H1 (cell line): ENCODE results near the gene CDH2. TPM values are rescaled to one million over a fixed set of nuclear protein-coding genes. Genes with fewer than 3 reads are reported as not detected.

Experiments used
- CTCF ChIA-PET: fragments of 300-600 bp; sonication (Branson Sonifier 250); formaldehyde crosslinking; loops from one replicate; lab custom pipeline; 2021; ENCODE audit not compliant: partially characterized antibody; lab: Charles Lee
- POLR2A ChIA-PET: fragments of 300-600 bp; sonication (Branson Sonifier 250); formaldehyde crosslinking; loops from one replicate; lab custom pipeline; 2021; ENCODE audit warnings: inconsistent platforms; ENCODE audit not compliant: partially characterized antibody; lab: Charles Lee
- DNase-seq, 2 experiments: peaks; one replicate each; pipeline versions ENCODE4 v3.0.0 to v3.0.0-alpha.2; 2010 to 2022; ENCODE audit warnings: low spot score in 2 of 2, low read depth in 1 of 2, mixed read lengths in 1 of 2
- FAIRE-seq: peaks from 2 replicates; lab custom pipeline; 2011; peaks lifted over from hg19 to GRCh38; lab: Jason Lieb, UNC
- H2AFZ ChIP-seq: 2 replicates; pipeline ENCODE4 v1.8.1; 2012; ENCODE audit warnings: low read length, inconsistent platforms
- H2AK5ac ChIP-seq: 2 replicates; pipeline ENCODE4 v1.6.1; 2013; ENCODE audit warnings: low read depth, low read length
- H2BK120ac ChIP-seq: replicated peaks from 2 replicates; pipeline ENCODE3; 2013; ENCODE audit warnings: low read depth, low read length, inconsistent platforms
- H2BK12ac ChIP-seq: 2 replicates; pipeline ENCODE4 v1.6.1; 2013; ENCODE audit warnings: low read depth, low read length
- H2BK15ac ChIP-seq: 2 replicates; pipeline ENCODE4 v1.6.1; 2013; ENCODE audit warnings: low read length
- H2BK20ac ChIP-seq: 2 replicates; pipeline ENCODE4 v1.6.1; 2013; ENCODE audit warnings: low read length
- H2BK5ac ChIP-seq: 2 replicates; pipeline ENCODE4 v1.6.1; 2013; ENCODE audit warnings: low read depth, low read length
- H3K14ac ChIP-seq: 2 replicates; pipeline ENCODE4 v1.6.1; 2013; ENCODE audit warnings: inconsistent platforms; ENCODE audit not compliant: insufficient read length
- H3K18ac ChIP-seq: 2 replicates; pipeline ENCODE4 v1.6.1; 2013; ENCODE audit warnings: low read length; ENCODE audit errors: extremely low read depth
- H3K23ac ChIP-seq: 2 replicates; pipeline ENCODE4 v1.6.1; 2013; ENCODE audit warnings: inconsistent platforms; ENCODE audit not compliant: insufficient read length
- H3K23me2 ChIP-seq: 2 replicates; pipeline ENCODE4 v1.6.1; 2013; ENCODE audit warnings: low read depth, low read length
- H3K27ac ChIP-seq: 2 replicates; pipeline ENCODE4 v1.6.1; 2011; ENCODE audit warnings: low read depth, low read length, inconsistent platforms
- H3K27me3 ChIP-seq, 4 experiments: replicated peaks in 1 of 4; 1 replicate in 1 of 4; 2 replicates in 3 of 4; pipeline versions ENCODE4 v1.6.1 to v1.8.1; 2011 to 2013; ENCODE audit warnings: low read length in 3 of 4, mild to moderate bottlenecking in 3 of 4, inconsistent platforms in 2 of 4, mixed read lengths in 2 of 4, moderate library complexity in 1 of 4; ENCODE audit not compliant: control insufficient read depth in 3 of 4, insufficient read depth in 3 of 4; ENCODE audit errors: extremely low read depth in 1 of 4
- H3K36me3 ChIP-seq, 4 experiments: 2 replicates each; pipeline versions ENCODE4 v1.6.1 to v1.8.1; 2011 to 2013; ENCODE audit warnings: mild to moderate bottlenecking in 4 of 4, low read length in 3 of 4, moderate library complexity in 2 of 4, control low read depth in 1 of 4, inconsistent platforms in 1 of 4; ENCODE audit not compliant: insufficient read depth in 4 of 4, control insufficient read depth in 2 of 4
- H3K4ac ChIP-seq: replicated peaks from 2 replicates; pipeline ENCODE3; 2013; ENCODE audit warnings: low read length, low read depth, mixed read lengths, inconsistent platforms; ENCODE audit not compliant: insufficient read length
- H3K4me1 ChIP-seq, 4 experiments: replicated peaks in 1 of 4; 1 replicate in 1 of 4; 2 replicates in 3 of 4; pipeline versions ENCODE4 v1.6.1 to v1.8.1; 2011 to 2013; ENCODE audit warnings: low read length in 3 of 4, inconsistent platforms in 2 of 4, mixed read lengths in 1 of 4; ENCODE audit not compliant: insufficient read depth in 4 of 4, control insufficient read depth in 3 of 4
- H3K4me2 ChIP-seq, 2 experiments: 2 replicates each; pipeline versions ENCODE4 v1.6.1 to v1.8.1; 2011 to 2013; ENCODE audit warnings: low read depth in 2 of 2, low read length in 2 of 2, control low read depth in 1 of 2, inconsistent platforms in 1 of 2, mild to moderate bottlenecking in 1 of 2; ENCODE audit not compliant: insufficient read depth in 1 of 2
- H3K4me3 ChIP-seq, 4 experiments: fragments of 200-600, 300-600 bp in 1 of 4; sonication (generic), shearing (Covaris generic), sonication (Bioruptor Twin) in 1 of 4; 2 replicates each; pipeline versions ENCODE4 v1.5.1 to v1.8.1; 2011 to 2016; ENCODE audit warnings: low read length in 4 of 4, low read depth in 3 of 4, control low read depth in 2 of 4, inconsistent platforms in 2 of 4, mild to moderate bottlenecking in 2 of 4, mixed read lengths in 1 of 4, moderate library complexity in 1 of 4; ENCODE audit not compliant: insufficient read depth in 2 of 4; ENCODE audit errors: extremely low read depth in 1 of 4
- H3K56ac ChIP-seq: replicated peaks from 2 replicates; pipeline ENCODE3; 2013; ENCODE audit warnings: low read depth, mild to moderate bottlenecking, mixed read lengths, low read length, inconsistent platforms; ENCODE audit not compliant: insufficient read length
- H3K79me1 ChIP-seq: 2 replicates; pipeline ENCODE4 v1.6.1; 2013; ENCODE audit warnings: low read depth, low read length, control low read depth
- H3K79me2 ChIP-seq, 2 experiments: 2 replicates each; pipeline versions ENCODE4 v1.6.1 to v1.8.1; 2012 to 2013; ENCODE audit warnings: low read length in 2 of 2, mild to moderate bottlenecking in 2 of 2, inconsistent platforms in 1 of 2; ENCODE audit not compliant: insufficient read depth in 2 of 2, control insufficient read depth in 1 of 2
- H3K9ac ChIP-seq, 4 experiments: replicated peaks in 1 of 4; 1 replicate in 1 of 4; 2 replicates in 3 of 4; pipeline versions ENCODE4 v1.6.1 to v1.8.1; 2011 to 2013; ENCODE audit warnings: low read depth in 3 of 4, low read length in 3 of 4, control low read depth in 2 of 4, mild to moderate bottlenecking in 2 of 4, moderate library complexity in 2 of 4, inconsistent platforms in 1 of 4; ENCODE audit errors: extremely low read depth in 1 of 4
- H3K9me3 ChIP-seq, 2 experiments: 2 replicates each; pipeline versions ENCODE4 v1.6.1 to v1.8.1; 2012 to 2013; ENCODE audit warnings: mild to moderate bottlenecking in 2 of 2, moderate library complexity in 2 of 2, control low read depth in 1 of 2, inconsistent platforms in 1 of 2, low read depth in 1 of 2, low read length in 1 of 2, mixed read lengths in 1 of 2; ENCODE audit not compliant: insufficient read depth in 2 of 2
- H4K20me1 ChIP-seq, 2 experiments: replicated peaks in 1 of 2; 2 replicates each; pipeline versions ENCODE3 to v1.8.1; 2011 to 2013; ENCODE audit warnings: inconsistent platforms in 2 of 2, low read length in 2 of 2, mild to moderate bottlenecking in 1 of 2; ENCODE audit not compliant: insufficient read depth in 2 of 2, control insufficient read depth in 1 of 2
- H4K5ac ChIP-seq: 2 replicates; pipeline ENCODE4 v1.6.1; 2013; ENCODE audit warnings: low read length, low read depth, mixed read lengths, inconsistent platforms; ENCODE audit not compliant: insufficient read length
- H4K8ac ChIP-seq: 2 replicates; pipeline ENCODE4 v1.8.0; 2013; ENCODE audit warnings: mild to moderate bottlenecking, moderate library complexity, low read length, inconsistent platforms; ENCODE audit not compliant: insufficient read depth; ENCODE audit errors: extremely low read depth
- H4K91ac ChIP-seq: replicated peaks from 2 replicates; pipeline ENCODE3; 2013; ENCODE audit warnings: low read length, mixed read lengths, inconsistent platforms; ENCODE audit not compliant: insufficient read length
- WGBS, 2 experiments: shearing (Covaris generic) in 1 of 2; methylation state at CpG; one replicate each; pipeline versions ENCODE4 v1.1.6 to v1.1.7; 2013 to 2015; ENCODE audit warnings: low lambda C conversion rate in 2 of 2, mixed read lengths in 2 of 2, inconsistent platforms in 1 of 2, low coverage in 1 of 2, missing lambda C conversion rate in 1 of 2; ENCODE audit not compliant: insufficient replicate concordance in 2 of 2, insufficient coverage in 1 of 2, insufficient read length in 1 of 2; ENCODE audit errors: extremely low coverage in 1 of 2, missing lambda C conversion rate in 1 of 2; 5-methylcytosine and 5-hydroxymethylcytosine counted together
- polyA plus RNA-seq, 7 experiments: library from polyadenylated mRNA; depleted of rRNA in 3 of 7; stranded (reverse) in 5 of 7; unstranded in 2 of 7; fragments of >200 nt in 5 of 7; fragments of 200-250 nt in 2 of 7; gene quantifications; 1 replicate in 5 of 7; 2 replicates in 1 of 7; 4 replicates in 1 of 7; pipeline versions ENCODE4 v1.2.1 to v1.2.3, GENCODE V29; 2011 to 2013; ENCODE audit warnings: missing spikeins in 2 of 7, mixed read lengths in 2 of 7
- total RNA-seq: library from RNA; stranded (reverse); fragmentation: NEBNext Ultra II Directional; extraction: Animal tissue kit (Norgen Biotek cat#: 25700); gene quantifications from 2 replicates; pipeline ENCODE4 v1.2.1, GENCODE V29; 2021

Gene CDH2
- total and polyA plus RNA-seq, 2 of the 8 experiments (the other 6 are each of a cell fraction or from before 2014, with no cell fraction given) = 15.0 to 56.5 TPM

- Histone ChIP-seq H4K20me1 (no peaks in the 10 kb centered on the region), H3K36me3 (no peaks in the 10 kb centered on the region), H2BK5ac (no peak overlapping the region), H2BK12ac (no peak overlapping the region), H2BK15ac (no peak overlapping the region), H2AFZ (no peak overlapping the region), H3K27ac (no peak overlapping the region), H3K9ac (no peak overlapping the region), H3K23ac (no peak overlapping the region), H4K8ac (no peak overlapping the region), H2BK120ac (no peak overlapping the region), H3K27me3 (no peaks in the 10 kb centered on the region), H2AK5ac (no peak overlapping the region), H3K23me2 (no peaks in the 10 kb centered on the region), H3K9me3 (no peaks in the 10 kb centered on the region), H3K4ac (no peak overlapping the region), H3K79me1 (no peaks in the 10 kb centered on the region), H3K4me3 (no peak overlapping the region), H3K18ac (no peak overlapping the region), H4K91ac (no peak overlapping the region), H3K4me1 (peaks cover 0 to 6% (median 0%) of the 10 kb centered on the region in 4 experiments; a peak in 2 of 7 replicates), H3K56ac (no peak overlapping the region), H3K79me2 (no peaks in the 10 kb centered on the region), H4K5ac (no peak overlapping the region), H2BK20ac (no peak overlapping the region), H3K4me2 (no peak overlapping the region), H3K14ac (no peak overlapping the region)
- DNase-seq (no peak), FAIRE-seq (no peak)
- ChIA-PET CTCF (interaction anchor here (0.7 kb wide), 1 partner anchor 797 kb away, joined by 3 read pairs; no protein-coding TSS in a partner anchor), POLR2A (no interaction called here)
- 86% methylated on average over 5 of the region's 5 CpGs; no CpG with 5 or more reads in 1 of the 2 experiments for WGBS, 2 experiments
Observed at GRCh38 chr18:28127763-28128658, 48.9 kb downstream of the CDH2 start.
